Measurements from ENCODE around the gene CCL28. TPM values are rescaled to one million over a fixed set of nuclear protein-coding genes. Genes with fewer than 3 reads are reported as not detected.

Gene CCL28
- total RNA-seq, 4 donors from 2014 or later, result 1.2 to 3.7 (median 2.2) TPM

DNA sequence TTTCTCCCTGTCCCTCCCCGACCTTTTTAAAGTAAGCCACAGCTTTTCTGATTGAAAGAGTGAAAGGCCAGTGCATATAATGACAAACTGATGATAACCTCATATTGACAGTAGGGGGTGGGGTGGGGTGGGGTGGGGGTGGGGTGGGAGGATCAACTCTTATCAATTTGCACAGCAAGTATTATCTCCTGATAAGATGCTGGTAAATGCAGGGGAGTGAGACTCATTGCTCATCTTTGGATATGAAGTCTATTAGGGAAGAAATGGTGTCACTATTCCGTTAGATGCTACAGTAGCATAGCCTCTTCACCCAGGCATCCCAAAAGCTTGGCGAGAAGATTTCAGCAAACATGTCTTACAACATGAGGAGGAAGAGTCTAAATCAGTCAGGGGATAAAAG, 60.1 kb downstream of the CCL28 start:
- TF ChIP-seq CTCF (IDR thresholded peaks at IDR 0.05; ENCODE audit: low read depth), result no peak

DNA sequence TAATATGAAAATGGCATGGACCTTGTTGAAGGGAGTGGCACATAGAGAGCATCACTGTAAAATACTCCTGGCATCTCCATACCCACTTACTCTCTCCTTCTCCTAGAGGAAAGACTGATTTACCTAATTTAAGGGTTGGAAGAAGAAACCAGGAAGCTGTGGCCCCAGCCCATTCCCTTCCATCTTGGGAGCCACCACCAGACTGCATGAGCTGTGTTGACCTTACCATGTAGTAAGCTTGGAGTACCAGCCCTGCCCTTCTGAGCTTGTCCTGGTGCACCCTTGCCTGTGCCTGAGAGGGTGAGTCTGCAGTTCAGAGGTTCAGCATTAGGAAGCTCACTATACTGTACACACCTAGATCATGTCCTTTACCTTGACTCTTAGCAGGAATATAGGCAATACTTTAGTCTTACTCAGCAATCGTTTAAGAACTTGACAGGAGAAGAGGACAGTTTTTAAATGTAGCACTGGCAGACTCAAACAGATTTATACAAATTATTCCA, 63.3 kb downstream of the CCL28 start:
- TF ChIP-seq CTCF (IDR thresholded peaks at IDR 0.05; ENCODE audit: low read depth), result no peak

GRCh38 chr5:43348207-43348606, 64.0 kb downstream of the CCL28 start:
- TF ChIP-seq CTCF (IDR thresholded peaks at IDR 0.05; ENCODE audit: low read depth), result no peak

DNA sequence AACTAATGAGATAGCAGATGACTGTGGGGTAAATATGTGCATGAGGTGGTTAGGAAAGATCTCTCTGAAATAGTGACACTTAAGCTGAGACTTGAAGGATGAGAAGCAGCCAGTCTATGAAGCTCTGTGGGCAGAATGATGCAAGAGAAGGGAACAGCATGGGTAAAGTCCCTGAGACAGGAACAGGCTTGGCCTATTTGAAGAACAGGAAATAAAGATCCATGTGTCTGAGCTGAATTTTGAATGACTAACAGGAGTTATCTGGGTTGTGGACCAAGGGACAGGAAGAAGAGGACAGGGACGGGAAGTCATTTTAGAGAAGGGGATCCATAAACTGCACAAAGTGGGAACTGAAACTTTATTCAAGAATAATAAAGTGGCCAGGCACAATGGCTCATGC, 73.3 kb downstream of the CCL28 start:
- TF ChIP-seq CTCF (IDR thresholded peaks at IDR 0.05; ENCODE audit: low read depth), result no peak

GRCh38 chr5:43336159-43336558, 76.0 kb downstream of the CCL28 start:
- TF ChIP-seq CTCF (IDR thresholded peaks at IDR 0.05; ENCODE audit: low read depth), result no peak

GRCh38 chr5:43335681-43336080, 76.5 kb downstream of the CCL28 start:
- no peak for TF ChIP-seq CTCF (IDR thresholded peaks at IDR 0.05; ENCODE audit: low read depth)

DNA sequence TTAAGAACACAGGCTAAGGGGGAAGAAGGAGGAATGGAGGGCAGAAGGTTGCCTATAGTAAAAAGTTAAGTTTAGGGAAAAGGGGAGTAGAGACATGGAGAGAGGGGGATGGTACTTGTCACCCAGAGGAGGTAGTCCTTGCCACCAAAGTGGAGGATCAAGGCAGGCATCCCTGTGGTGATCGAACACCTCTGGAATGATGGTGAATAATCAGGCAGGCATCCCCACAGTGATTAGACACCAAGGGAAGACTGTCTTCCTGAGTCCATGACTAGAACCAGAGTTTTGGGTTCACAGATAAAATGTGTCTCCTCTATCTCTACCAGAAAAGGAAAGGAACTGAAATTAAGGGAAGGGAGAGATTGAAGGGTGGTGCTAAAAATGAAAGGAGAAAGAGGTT, 79.8 kb downstream of the CCL28 start:
- TF ChIP-seq CTCF (IDR thresholded peaks at IDR 0.05; ENCODE audit: low read depth), result no peak

Other genes with a start within 250 kb of the CCL28 start
- gene NIM1K, start 220.2 kb downstream of the CCL28 start, total RNA-seq, result under 1 TPM in 2 of 4 donors, not detected in 2; 0.17 to 0.44 TPM
- gene HMGCS1, start 99.0 kb downstream of the CCL28 start, total RNA-seq, result 10 to 100 TPM; 22.9 to 36.7 (median 27.4) TPM
- 10 to 100 TPM in 1 of 4 donors, 1 to 10 TPM in 3; 3.4 to 18.9 (median 7.2) TPM for gene TMEM267, start 71.5 kb upstream of the CCL28 start, total RNA-seq
- 1 to 10 TPM in 3 of 4 donors, not detected in 1; 2.4 to 3.9 (median 3.4) TPM for gene C5orf34, start 102.8 kb upstream of the CCL28 start, total RNA-seq
- gene PAIP1, start 144.7 kb upstream of the CCL28 start, total RNA-seq, result 100 to 1,000 TPM; 109 to 166 (median 126) TPM
- gene NNT, start 190.8 kb upstream of the CCL28 start, total RNA-seq, result 100 to 1,000 TPM in 2 of 4 donors, 10 to 100 TPM in 2; 93.8 to 136 (median 102) TPM

All from subcutaneous adipose tissue (tissue), 4 donors.